Measurements from ENCODE around the gene SFRP5. TPM values are rescaled to one million over a fixed set of nuclear protein-coding genes. Genes with fewer than 3 reads are reported as not detected.

Gene SFRP5
- total and polyA plus RNA-seq, 2 donors (not counting 1 experiment from before 2014, with no cell fraction given), result not detected

DNA sequence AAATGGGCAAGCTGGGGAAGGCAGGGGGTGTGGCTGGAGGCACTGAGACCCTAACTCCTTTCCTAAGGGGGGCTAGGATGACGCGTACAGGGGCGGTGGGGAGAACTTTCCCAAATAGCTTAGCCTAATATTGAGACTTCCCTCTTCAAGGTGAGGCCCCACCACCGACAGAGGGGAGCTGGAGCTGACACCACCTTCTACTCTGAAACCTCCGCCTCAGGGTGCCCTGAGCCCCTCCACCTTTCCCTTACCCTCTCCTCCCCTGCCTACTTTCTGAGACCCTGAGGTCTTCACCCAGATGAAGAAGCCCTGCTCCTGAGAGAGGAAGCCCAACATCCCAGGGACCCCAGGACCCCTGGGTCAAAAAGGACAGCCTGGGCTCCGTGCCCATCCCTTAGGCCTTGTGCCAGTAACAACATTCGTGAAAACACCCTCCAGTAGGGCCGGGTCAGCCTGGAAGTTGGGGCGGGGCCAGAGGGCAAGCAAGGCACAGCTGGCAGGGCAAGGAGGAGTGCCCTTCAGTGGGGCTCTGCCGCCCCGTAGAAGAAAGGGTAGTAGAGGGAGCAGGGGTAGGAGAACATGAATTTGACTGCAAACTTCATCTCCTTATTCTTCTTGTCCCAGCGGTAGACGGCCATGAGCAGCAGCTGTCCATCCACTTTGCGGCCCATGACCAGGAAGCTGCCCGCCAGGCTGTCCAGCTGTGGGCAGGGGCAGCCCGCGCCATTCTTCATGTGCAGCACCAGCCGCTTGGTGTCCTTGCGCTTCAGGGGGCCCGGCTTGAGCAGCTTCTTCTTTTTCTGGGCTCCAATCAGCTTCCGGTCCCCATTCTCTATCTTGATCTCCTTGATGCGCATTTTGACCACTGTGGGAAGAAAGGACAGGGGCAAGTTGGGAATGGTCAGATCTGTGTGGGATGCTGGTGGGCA lies 4.5 kb downstream of the SFRP5 start:
- Mint-ChIP-seq H3K27me3 (peaks cover 33% of the 10 kb centered on the region), H3K4me3 (no peak overlapping the region), H3K4me1 (peaks cover 24% of the 10 kb centered on the region), H3K9me3 (ENCODE audit: insufficient read depth) (no peaks in the 10 kb centered on the region), H3K27ac (no peak overlapping the region)
- Histone ChIP-seq H3K27ac (ENCODE audit: low read length in 2 of 2) (no peak overlapping the region), H3K9ac (ENCODE audit: low read length) (no peak overlapping the region), H2AFZ (ENCODE audit: insufficient read depth, low read depth, low read length, poor library complexity, severe bottlenecking) (no peak overlapping the region), H4K20me1 (ENCODE audit: control insufficient read depth, insufficient read depth, low read length, poor library complexity, severe bottlenecking) (no peaks in the 10 kb centered on the region), H3K36me3 (replicated peaks in 1 of 2; ENCODE audit: control extremely low read depth in 1 of 2, control insufficient read depth in 1 of 2, extremely low read depth in 1 of 2, insufficient read depth in 2 of 2, low read length in 1 of 2) (peaks cover 0 to 2% of the 10 kb centered on the region in 2 experiments), H3K27me3 (replicated peaks in 1 of 4; ENCODE audit: control extremely low read depth in 1 of 4, control insufficient read depth in 3 of 4, insufficient read depth in 4 of 4, low read length in 3 of 4) (peaks cover 0 to 23% (median 8%) of the 10 kb centered on the region in 4 experiments), H3K9me3 (ENCODE audit: control extremely low read depth in 1 of 3, control insufficient read depth in 2 of 3, insufficient read depth in 1 of 3, low read length in 2 of 3) (peaks cover 0 to 2% (median 0%) of the 10 kb centered on the region in 3 donors), H3K4me1 (ENCODE audit: control insufficient read depth in 2 of 2, insufficient read depth in 2 of 2, low read length in 2 of 2) (peaks cover 13 to 15% of the 10 kb centered on the region in 2 donors), H3K4me3 (ENCODE audit: control extremely low read depth in 1 of 5, extremely low read depth in 1 of 5, insufficient read depth in 1 of 5, low read depth in 2 of 5, low read length in 4 of 5) (no peak overlapping the region), H3K79me2 (ENCODE audit: control insufficient read depth, insufficient read depth, low read length) (no peaks in the 10 kb centered on the region), H3K4me2 (replicated peaks; ENCODE audit: low read depth, low read length, poor library complexity, severe bottlenecking) (no peak overlapping the region)
- ChIA-PET POLR2A (no interaction called here), CTCF (no interaction called here)
- intact Hi-C loops (cut with micrococcal nuclease), result no loop called here
- ATAC-seq (ENCODE audit: low read depth) (no peak), DNase-seq (no peak)
- TF ChIP-seq CTCF (IDR thresholded peaks at IDR 0.05) (no peak), EZH2 (IDR thresholded peaks at IDR 0.05; ENCODE audit: borderline replicate concordance, insufficient read depth, low read depth, low read length, poor library complexity, severe bottlenecking) (no peak)
- WGBS (ENCODE audit: insufficient coverage), result 93% methylated on average over 20 of the region's 22 CpGs
